Tibial nerve (tissue), 3 donors: ENCODE data around the gene SSX5.
"Not testable (repeated sequence)": the region's sequence is repeated elsewhere in the genome, so short reads cannot be mapped to it uniquely, and the experiment has no call there.

Source experiments
- POLR2A ChIP-seq, 2 donors: fragments of 450-650 bp; IDR thresholded peaks; one replicate each; pipeline ENCODE4 v1.6.1; 2017; ENCODE audit warnings: antibody characterized with exemption in 2 of 2, mild to moderate bottlenecking in 2 of 2, moderate library complexity in 2 of 2
- TF ChIP-seq, protein P1 (sequence below), 5 experiments: fragments of 200-600 bp in 3 of 5; fragments of 450-650 bp in 2 of 5; sonication (generic) in 3 of 5; IDR thresholded peaks; one replicate each; pipeline ENCODE4 v1.5.1; 2016 to 2019; ENCODE audit warnings: antibody characterized with exemption in 5 of 5, mild to moderate bottlenecking in 3 of 5, moderate library complexity in 2 of 5

DNA sequence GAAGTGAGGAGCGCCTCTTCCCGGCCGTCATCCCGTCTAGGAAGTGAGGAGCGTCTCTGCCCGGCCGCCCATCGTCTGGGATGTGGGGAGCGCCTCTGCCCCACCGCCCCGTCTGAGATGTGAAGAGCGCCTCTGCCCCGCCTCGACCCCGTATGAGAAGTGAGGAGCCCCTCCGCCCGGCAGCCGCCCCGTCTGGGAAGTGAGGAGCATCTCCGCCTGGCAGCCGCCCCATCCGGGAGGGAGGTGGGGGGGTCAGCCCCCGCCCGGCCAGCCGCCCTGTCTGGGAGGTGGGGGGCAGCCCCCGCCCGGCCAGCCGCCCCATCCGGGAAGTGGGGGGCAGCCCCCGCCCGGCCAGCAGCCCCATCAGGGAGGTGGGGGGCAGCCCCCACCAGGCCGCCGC is 57.5 kb downstream of the SSX5 start:
- not testable (repeated sequence) for TF ChIP-seq POLR2A (IDR thresholded peaks at IDR 0.05)
- TF ChIP-seq, protein P1, sequence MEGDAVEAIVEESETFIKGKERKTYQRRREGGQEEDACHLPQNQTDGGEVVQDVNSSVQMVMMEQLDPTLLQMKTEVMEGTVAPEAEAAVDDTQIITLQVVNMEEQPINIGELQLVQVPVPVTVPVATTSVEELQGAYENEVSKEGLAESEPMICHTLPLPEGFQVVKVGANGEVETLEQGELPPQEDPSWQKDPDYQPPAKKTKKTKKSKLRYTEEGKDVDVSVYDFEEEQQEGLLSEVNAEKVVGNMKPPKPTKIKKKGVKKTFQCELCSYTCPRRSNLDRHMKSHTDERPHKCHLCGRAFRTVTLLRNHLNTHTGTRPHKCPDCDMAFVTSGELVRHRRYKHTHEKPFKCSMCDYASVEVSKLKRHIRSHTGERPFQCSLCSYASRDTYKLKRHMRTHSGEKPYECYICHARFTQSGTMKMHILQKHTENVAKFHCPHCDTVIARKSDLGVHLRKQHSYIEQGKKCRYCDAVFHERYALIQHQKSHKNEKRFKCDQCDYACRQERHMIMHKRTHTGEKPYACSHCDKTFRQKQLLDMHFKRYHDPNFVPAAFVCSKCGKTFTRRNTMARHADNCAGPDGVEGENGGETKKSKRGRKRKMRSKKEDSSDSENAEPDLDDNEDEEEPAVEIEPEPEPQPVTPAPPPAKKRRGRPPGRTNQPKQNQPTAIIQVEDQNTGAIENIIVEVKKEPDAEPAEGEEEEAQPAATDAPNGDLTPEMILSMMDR (IDR thresholded peaks at IDR 0.05): not testable (repeated sequence)
